Body of pancreas (tissue), 4 donors: ENCODE results near the gene CUL4A.

Experiments used
- CTCF ChIP-seq, 7 experiments: fragments of 450-650 bp in 4 of 7; fragments of 200-600 bp in 3 of 7; sonication (generic) in 3 of 7; IDR thresholded peaks; one replicate each; pipeline ENCODE4 v1.5.1; 2016 to 2019; ENCODE audit warnings: antibody characterized with exemption in 7 of 7
- POLR2A ChIP-seq, 3 donors: fragments of 450-650 bp; IDR thresholded peaks; one replicate each; pipeline ENCODE4 v1.6.1; 2016; ENCODE audit warnings: antibody characterized with exemption in 3 of 3, mild to moderate bottlenecking in 2 of 3

- peak in 1 of 7 experiments; percentile 8 for TF ChIP-seq CTCF (IDR thresholded peaks at IDR 0.05)
- TF ChIP-seq POLR2A (IDR thresholded peaks at IDR 0.05) = no peak
Observed at GRCh38 chr13:113238536-113238935, 29.1 kb downstream of the CUL4A start.
